HepG2 (cell line): ENCODE measurements around the gene ARL11. TPM values are rescaled to one million over a fixed set of nuclear protein-coding genes. Genes with fewer than 3 reads are reported as not detected.

Experiments
- ARID2 ChIP-seq: sonication (generic); formaldehyde crosslinking; IDR thresholded peaks from 2 replicates; pipeline ENCODE4 v1.8.1; 2022; ENCODE audit warnings: mild to moderate bottlenecking, missing genetic modification reagents, borderline replicate concordance
- ARNTL ChIP-seq: sonication (generic); formaldehyde crosslinking; IDR thresholded peaks from 2 replicates; pipeline ENCODE4 v1.4.0; 2020; ENCODE audit warnings: mild to moderate bottlenecking, missing genetic modification reagents
- KDM6A ChIP-seq: IDR thresholded peaks from 2 replicates; pipeline ENCODE4 v1.6.1; 2016; ENCODE audit warnings: low read depth
- MED8 ChIP-seq: sonication (generic); formaldehyde crosslinking; IDR thresholded peaks from 2 replicates; pipeline ENCODE4 v1.8.1; 2023; ENCODE audit warnings: mild to moderate bottlenecking, missing genetic modification reagents; ENCODE audit not compliant: insufficient replicate concordance
- MIER3 ChIP-seq: IDR thresholded peaks from 2 replicates; pipeline ENCODE4 v1.6.1; 2016; ENCODE audit warnings: missing compliant biosample characterization, borderline replicate concordance
- POLR2AphosphoS2 ChIP-seq: IDR thresholded peaks from 2 replicates; pipeline ENCODE4 v1.6.1; 2011; ENCODE audit warnings: low read depth, low read length, improper control_type of control experiment
- SPEN ChIP-seq: sonication (generic); formaldehyde crosslinking; IDR thresholded peaks from 2 replicates; pipeline ENCODE4 v1.5.1; 2020; ENCODE audit warnings: low read depth, mild to moderate bottlenecking, missing genetic modification reagents
- polyA plus RNA-seq, 8 experiments: library from polyadenylated mRNA; depleted of rRNA in 3 of 8; stranded (reverse) in 7 of 8; unstranded in 1 of 8; fragments of >200 nt; fragmentation: Illumina TruSeq in 4 of 8; extraction: Trizol in 4 of 8; gene quantifications; 2 replicates each; pipeline versions ENCODE4 v1.2.1 to v1.2.3, GENCODE V29; 2011 to 2016; ENCODE audit warnings: low read depth in 4 of 8, missing spikeins in 1 of 8, mixed read lengths in 1 of 8; ENCODE audit not compliant: insufficient read depth in 1 of 8
- total RNA-seq, 5 experiments: library from RNA; depleted of rRNA; stranded (reverse); fragments of >200 nt; fragmentation: Illumina TruSeq; extraction: Trizol; gene quantifications; 2 replicates each; pipeline ENCODE4 v1.2.3, GENCODE V29; 2016; ENCODE audit warnings: low read depth in 1 of 5
- TF ChIP-seq, protein P1 (sequence below): sonication (generic); formaldehyde crosslinking; IDR thresholded peaks from 2 replicates; pipeline ENCODE4 v1.5.0; 2020; ENCODE audit warnings: mild to moderate bottlenecking, missing genetic modification reagents, borderline replicate concordance
- TF ChIP-seq, protein P2 (sequence below): sonication (generic); formaldehyde crosslinking; IDR thresholded peaks from 2 replicates; pipeline ENCODE4; 2020; ENCODE audit warnings: missing genetic modification reagents, mild to moderate bottlenecking, borderline replicate concordance
- TF ChIP-seq, protein P3 (sequence below): sonication (generic); formaldehyde crosslinking; IDR thresholded peaks from 2 replicates; pipeline ENCODE4 v1.4.0; 2020; ENCODE audit warnings: mild to moderate bottlenecking, missing genetic modification reagents, borderline replicate concordance

ARL11 gene
- total and polyA plus RNA-seq, 2 of the 13 experiments (the other 11 are each of a cell fraction or from before 2014, with no cell fraction given) = 0.04 to 0.22 TPM

DNA sequence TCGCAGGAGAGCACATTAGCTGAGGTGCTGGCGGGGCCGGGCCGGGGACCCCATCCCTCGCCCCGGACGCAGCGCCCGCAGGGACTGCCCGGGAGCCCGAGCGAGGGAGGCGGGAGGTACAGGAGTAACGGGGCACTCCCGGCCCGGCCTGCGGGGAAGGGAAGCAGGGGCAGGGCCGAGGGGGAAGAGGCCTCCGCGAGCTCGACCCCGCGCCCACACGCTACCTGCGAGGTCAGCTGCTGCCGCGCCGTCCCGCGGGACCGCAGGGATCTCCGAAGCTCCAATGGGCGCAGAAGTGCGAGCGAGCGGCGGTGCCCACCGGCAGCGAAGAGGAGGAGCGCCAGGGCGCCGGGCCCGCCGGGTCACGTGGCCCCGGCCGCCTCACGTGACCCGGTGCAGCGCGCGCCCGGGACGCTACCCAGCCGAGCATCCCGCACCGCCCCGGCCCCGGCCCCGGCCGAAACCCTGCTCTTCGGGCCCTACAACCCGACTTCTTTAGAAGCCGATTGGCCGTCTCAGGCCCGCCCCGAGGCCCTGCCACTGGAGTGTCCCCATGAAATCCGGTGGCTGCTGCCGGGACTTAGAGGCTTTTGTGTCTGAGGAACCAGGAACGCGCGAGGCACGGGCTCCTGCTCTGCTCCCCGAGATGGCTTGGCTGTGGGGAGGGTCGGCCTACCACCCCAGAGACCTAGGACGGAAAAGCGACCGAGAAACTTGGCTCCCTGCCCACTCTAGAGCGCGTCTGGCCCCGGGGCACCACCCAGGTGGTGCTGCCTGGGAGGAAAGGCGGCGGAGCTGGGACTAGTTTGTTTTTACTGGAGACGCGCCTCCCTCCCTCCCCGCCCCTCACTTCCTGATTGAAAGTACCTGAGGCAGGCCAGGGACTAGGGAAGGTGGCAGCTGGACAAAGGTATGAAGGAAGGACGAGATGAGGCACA is 42.8 kb upstream of the ARL11 start, which contains the start of gene RCBTB1 (continued):
- TF ChIP-seq, protein P1, sequence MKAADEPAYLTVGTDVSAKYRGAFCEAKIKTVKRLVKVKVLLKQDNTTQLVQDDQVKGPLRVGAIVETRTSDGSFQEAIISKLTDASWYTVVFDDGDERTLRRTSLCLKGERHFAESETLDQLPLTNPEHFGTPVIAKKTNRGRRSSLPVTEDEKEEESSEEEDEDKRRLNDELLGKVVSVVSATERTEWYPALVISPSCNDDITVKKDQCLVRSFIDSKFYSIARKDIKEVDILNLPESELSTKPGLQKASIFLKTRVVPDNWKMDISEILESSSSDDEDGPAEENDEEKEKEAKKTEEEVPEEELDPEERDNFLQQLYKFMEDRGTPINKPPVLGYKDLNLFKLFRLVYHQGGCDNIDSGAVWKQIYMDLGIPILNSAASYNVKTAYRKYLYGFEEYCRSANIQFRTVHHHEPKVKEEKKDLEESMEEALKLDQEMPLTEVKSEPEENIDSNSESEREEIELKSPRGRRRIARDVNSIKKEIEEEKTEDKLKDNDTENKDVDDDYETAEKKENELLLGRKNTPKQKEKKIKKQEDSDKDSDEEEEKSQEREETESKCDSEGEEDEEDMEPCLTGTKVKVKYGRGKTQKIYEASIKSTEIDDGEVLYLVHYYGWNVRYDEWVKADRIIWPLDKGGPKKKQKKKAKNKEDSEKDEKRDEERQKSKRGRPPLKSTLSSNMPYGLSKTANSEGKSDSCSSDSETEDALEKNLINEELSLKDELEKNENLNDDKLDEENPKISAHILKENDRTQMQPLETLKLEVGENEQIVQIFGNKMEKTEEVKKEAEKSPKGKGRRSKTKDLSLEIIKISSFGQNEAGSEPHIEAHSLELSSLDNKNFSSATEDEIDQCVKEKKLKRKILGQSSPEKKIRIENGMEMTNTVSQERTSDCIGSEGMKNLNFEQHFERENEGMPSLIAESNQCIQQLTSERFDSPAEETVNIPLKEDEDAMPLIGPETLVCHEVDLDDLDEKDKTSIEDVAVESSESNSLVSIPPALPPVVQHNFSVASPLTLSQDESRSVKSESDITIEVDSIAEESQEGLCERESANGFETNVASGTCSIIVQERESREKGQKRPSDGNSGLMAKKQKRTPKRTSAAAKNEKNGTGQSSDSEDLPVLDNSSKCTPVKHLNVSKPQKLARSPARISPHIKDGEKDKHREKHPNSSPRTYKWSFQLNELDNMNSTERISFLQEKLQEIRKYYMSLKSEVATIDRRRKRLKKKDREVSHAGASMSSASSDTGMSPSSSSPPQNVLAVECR = peak; percentile 95
- TF ChIP-seq, protein P2, sequence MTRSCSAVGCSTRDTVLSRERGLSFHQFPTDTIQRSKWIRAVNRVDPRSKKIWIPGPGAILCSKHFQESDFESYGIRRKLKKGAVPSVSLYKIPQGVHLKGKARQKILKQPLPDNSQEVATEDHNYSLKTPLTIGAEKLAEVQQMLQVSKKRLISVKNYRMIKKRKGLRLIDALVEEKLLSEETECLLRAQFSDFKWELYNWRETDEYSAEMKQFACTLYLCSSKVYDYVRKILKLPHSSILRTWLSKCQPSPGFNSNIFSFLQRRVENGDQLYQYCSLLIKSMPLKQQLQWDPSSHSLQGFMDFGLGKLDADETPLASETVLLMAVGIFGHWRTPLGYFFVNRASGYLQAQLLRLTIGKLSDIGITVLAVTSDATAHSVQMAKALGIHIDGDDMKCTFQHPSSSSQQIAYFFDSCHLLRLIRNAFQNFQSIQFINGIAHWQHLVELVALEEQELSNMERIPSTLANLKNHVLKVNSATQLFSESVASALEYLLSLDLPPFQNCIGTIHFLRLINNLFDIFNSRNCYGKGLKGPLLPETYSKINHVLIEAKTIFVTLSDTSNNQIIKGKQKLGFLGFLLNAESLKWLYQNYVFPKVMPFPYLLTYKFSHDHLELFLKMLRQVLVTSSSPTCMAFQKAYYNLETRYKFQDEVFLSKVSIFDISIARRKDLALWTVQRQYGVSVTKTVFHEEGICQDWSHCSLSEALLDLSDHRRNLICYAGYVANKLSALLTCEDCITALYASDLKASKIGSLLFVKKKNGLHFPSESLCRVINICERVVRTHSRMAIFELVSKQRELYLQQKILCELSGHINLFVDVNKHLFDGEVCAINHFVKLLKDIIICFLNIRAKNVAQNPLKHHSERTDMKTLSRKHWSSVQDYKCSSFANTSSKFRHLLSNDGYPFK (CRISPR knock-in tag) = peak; percentile 52; the same call in 1 of the 2 replicates
- TF ChIP-seq MIER3 (CRISPR knock-in tag) = no peak
- peak; percentile 71 for TF ChIP-seq SPEN (CRISPR knock-in tag)
- TF ChIP-seq ARNTL (CRISPR knock-in tag) = peak; percentile 65; the same call in 1 of the 2 replicates
- TF ChIP-seq, protein P3, sequence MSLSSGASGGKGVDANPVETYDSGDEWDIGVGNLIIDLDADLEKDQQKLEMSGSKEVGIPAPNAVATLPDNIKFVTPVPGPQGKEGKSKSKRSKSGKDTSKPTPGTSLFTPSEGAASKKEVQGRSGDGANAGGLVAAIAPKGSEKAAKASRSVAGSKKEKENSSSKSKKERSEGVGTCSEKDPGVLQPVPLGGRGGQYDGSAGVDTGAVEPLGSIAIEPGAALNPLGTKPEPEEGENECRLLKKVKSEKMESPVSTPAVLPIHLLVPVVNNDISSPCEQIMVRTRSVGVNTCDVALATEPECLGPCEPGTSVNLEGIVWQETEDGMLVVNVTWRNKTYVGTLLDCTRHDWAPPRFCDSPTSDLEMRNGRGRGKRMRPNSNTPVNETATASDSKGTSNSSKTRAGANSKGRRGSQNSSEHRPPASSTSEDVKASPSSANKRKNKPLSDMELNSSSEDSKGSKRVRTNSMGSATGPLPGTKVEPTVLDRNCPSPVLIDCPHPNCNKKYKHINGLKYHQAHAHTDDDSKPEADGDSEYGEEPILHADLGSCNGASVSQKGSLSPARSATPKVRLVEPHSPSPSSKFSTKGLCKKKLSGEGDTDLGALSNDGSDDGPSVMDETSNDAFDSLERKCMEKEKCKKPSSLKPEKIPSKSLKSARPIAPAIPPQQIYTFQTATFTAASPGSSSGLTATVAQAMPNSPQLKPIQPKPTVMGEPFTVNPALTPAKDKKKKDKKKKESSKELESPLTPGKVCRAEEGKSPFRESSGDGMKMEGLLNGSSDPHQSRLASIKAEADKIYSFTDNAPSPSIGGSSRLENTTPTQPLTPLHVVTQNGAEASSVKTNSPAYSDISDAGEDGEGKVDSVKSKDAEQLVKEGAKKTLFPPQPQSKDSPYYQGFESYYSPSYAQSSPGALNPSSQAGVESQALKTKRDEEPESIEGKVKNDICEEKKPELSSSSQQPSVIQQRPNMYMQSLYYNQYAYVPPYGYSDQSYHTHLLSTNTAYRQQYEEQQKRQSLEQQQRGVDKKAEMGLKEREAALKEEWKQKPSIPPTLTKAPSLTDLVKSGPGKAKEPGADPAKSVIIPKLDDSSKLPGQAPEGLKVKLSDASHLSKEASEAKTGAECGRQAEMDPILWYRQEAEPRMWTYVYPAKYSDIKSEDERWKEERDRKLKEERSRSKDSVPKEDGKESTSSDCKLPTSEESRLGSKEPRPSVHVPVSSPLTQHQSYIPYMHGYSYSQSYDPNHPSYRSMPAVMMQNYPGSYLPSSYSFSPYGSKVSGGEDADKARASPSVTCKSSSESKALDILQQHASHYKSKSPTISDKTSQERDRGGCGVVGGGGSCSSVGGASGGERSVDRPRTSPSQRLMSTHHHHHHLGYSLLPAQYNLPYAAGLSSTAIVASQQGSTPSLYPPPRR (CRISPR knock-in tag) = peak; percentile 7; the same call in 1 of the 2 replicates
- peak; percentile 31 for TF ChIP-seq MED8 (CRISPR knock-in tag)
- peak; percentile 82 for TF ChIP-seq ARID2 (CRISPR knock-in tag)
- TF ChIP-seq KDM6A = no peak
- no peak for TF ChIP-seq POLR2AphosphoS2
